GM23338 (cell line): Measurements from ENCODE around the gene SERAC1. TPM values are rescaled to one million over a fixed set of nuclear protein-coding genes. Genes with fewer than 3 reads are reported as not detected.

Source experiments
- ATAC-seq: fragments of 200-7000 bp; cut with Tn5 transposase; 3 replicates; pipeline ENCODE4 v1.9.1; 2020
- DNase-seq: peaks from one replicate; pipeline ENCODE4 v3.0.0-alpha.2; 2015; ENCODE audit warnings: low spot score
- H2AFZ ChIP-seq: fragments of 200-600 bp; sonication (generic); 2 replicates; pipeline ENCODE4 v1.8.0; 2016; ENCODE audit warnings: antibody characterized with exemption, mild to moderate bottlenecking, moderate library complexity
- H3F3A ChIP-seq: fragments of 200-600 bp; sonication (generic); replicated peaks from 2 replicates; pipeline ENCODE4 v1.8.0; 2017; ENCODE audit warnings: antibody characterized with exemption, mixed run types, low read depth
- H3K27ac ChIP-seq: fragments of 200-600 bp; sonication (generic); 2 replicates; pipeline ENCODE4 v1.6.1; 2016; ENCODE audit warnings: low read depth
- H3K27me3 ChIP-seq: fragments of 200-600 bp; sonication (generic); 2 replicates; pipeline ENCODE4 v1.8.0; 2016; ENCODE audit warnings: mild to moderate bottlenecking, mixed run types, moderate library complexity; ENCODE audit not compliant: insufficient read depth
- H3K36me3 ChIP-seq: fragments of 200-600 bp; sonication (generic); 2 replicates; pipeline ENCODE4 v1.8.0; 2016; ENCODE audit warnings: mild to moderate bottlenecking; ENCODE audit not compliant: insufficient read depth
- H3K4me1 ChIP-seq: fragments of 200-600 bp; sonication (generic); 2 replicates; pipeline ENCODE4 v1.8.0; 2016; ENCODE audit warnings: mild to moderate bottlenecking, moderate library complexity; ENCODE audit not compliant: insufficient read depth
- H3K4me2 ChIP-seq: fragments of 200-600 bp; sonication (generic); 2 replicates; pipeline ENCODE4 v1.7.1; 2017; ENCODE audit warnings: mixed run types
- H3K4me3 ChIP-seq: fragments of 200-600 bp; sonication (generic); 2 replicates; pipeline ENCODE4 v1.6.1; 2016; ENCODE audit warnings: mixed run types
- H3K79me2 ChIP-seq: fragments of 200-600 bp; sonication (generic); replicated peaks from 2 replicates; pipeline ENCODE4 v1.8.0; 2017; ENCODE audit warnings: mild to moderate bottlenecking; ENCODE audit not compliant: insufficient read depth
- H3K9me2 ChIP-seq: fragments of 200-600 bp; sonication (generic); 2 replicates; pipeline ENCODE4 v1.8.0; 2017; ENCODE audit not compliant: insufficient read depth
- H4K20me1 ChIP-seq: fragments of 200-600 bp; sonication (generic); replicated peaks from 2 replicates; pipeline ENCODE4 v1.8.0; 2017; ENCODE audit warnings: mild to moderate bottlenecking; ENCODE audit not compliant: insufficient read depth
- H3K27ac Mint-ChIP-seq: 2 replicates; pipeline ENCODE4 v1.8.0; 2020; ENCODE audit warnings: inconsistent platforms, mild to moderate bottlenecking, moderate library complexity, mixed read lengths
- H3K27me3 Mint-ChIP-seq: 3 replicates; pipeline ENCODE4 v1.8.0; 2022; ENCODE audit warnings: low read depth, mild to moderate bottlenecking, moderate library complexity, mixed read lengths, inconsistent platforms; ENCODE audit not compliant: insufficient read depth, poor library complexity
- H3K36me3 Mint-ChIP-seq: 3 replicates; pipeline ENCODE4 v1.8.0; 2021; ENCODE audit warnings: low read depth, mild to moderate bottlenecking, inconsistent platforms, moderate library complexity, mixed read lengths
- H3K4me1 Mint-ChIP-seq: 3 replicates; pipeline ENCODE4 v1.8.0; 2020; ENCODE audit warnings: mild to moderate bottlenecking, inconsistent platforms, mixed read lengths
- H3K4me3 Mint-ChIP-seq: 3 replicates; pipeline ENCODE4 v1.8.0; 2021; ENCODE audit warnings: moderate library complexity, mild to moderate bottlenecking, inconsistent platforms, mixed read lengths
- H3K9me3 Mint-ChIP-seq: 3 replicates; pipeline ENCODE4 v1.8.0; 2020; ENCODE audit warnings: moderate library complexity, mild to moderate bottlenecking, inconsistent platforms, mixed read lengths
- CREB1 ChIP-seq: fragments of 250-450 bp; sonication (Bioruptor Pico); IDR thresholded peaks from 2 replicates; pipeline ENCODE4 v1.5.0; 2020; ENCODE audit warnings: low read depth, mild to moderate bottlenecking, moderate library complexity
- EZH2 ChIP-seq: fragments of 200-600 bp; sonication (generic); IDR thresholded peaks from one replicate; pipeline ENCODE4 v1.8.0; 2017; ENCODE audit warnings: antibody characterized with exemption, mild to moderate bottlenecking, low read depth; ENCODE audit not compliant: unreplicated experiment
- EZH2phosphoT487 ChIP-seq: fragments of 200-600 bp; sonication (generic); IDR thresholded peaks from one replicate; pipeline ENCODE4 v1.8.1; 2018; ENCODE audit warnings: antibody characterized with exemption; ENCODE audit not compliant: unreplicated experiment
- JUNB ChIP-seq: IDR thresholded peaks from one replicate; pipeline ENCODE4 v1.6.1; 2016; ENCODE audit warnings: antibody characterized with exemption; ENCODE audit not compliant: unreplicated experiment
- NANOG ChIP-seq: IDR thresholded peaks from 2 replicates; pipeline ENCODE4 v1.6.1; 2016; ENCODE audit warnings: antibody characterized with exemption, borderline replicate concordance
- POLR2AphosphoS5 ChIP-seq: IDR thresholded peaks from 2 replicates; pipeline ENCODE4 v1.6.1; 2016; ENCODE audit warnings: antibody characterized with exemption, low read depth
- REST ChIP-seq: IDR thresholded peaks from one replicate; pipeline ENCODE4 v1.6.1; 2018; ENCODE audit warnings: antibody characterized with exemption; ENCODE audit not compliant: unreplicated experiment
- STAT1 ChIP-seq: IDR thresholded peaks from one replicate; pipeline ENCODE4 v1.6.1; 2016; ENCODE audit warnings: antibody characterized with exemption; ENCODE audit not compliant: unreplicated experiment
- ZNF114 ChIP-seq: fragments of 250-450 bp; sonication (Bioruptor Pico); IDR thresholded peaks from 2 replicates; pipeline ENCODE4 v1.5.0; 2020; ENCODE audit warnings: mild to moderate bottlenecking, moderate library complexity
- ZNF331 ChIP-seq: fragments of 250-450 bp; sonication (Bioruptor Pico); IDR thresholded peaks from 2 replicates; pipeline ENCODE4 v1.5.0; 2020; ENCODE audit warnings: low read depth, mild to moderate bottlenecking, moderate library complexity
- polyA plus RNA-seq: library from polyadenylated mRNA; unstranded; fragments of >200 nt; fragmentation: Nextera tagmentation; extraction: Ambion mirVana; gene quantifications from 2 replicates; pipeline ENCODE4 v1.2.1, GENCODE V29; 2016
- total RNA-seq: library from RNA; depleted of rRNA; stranded (reverse); fragments of >200 nt; shearing (Covaris generic); gene quantifications from 2 replicates; pipeline ENCODE4 v1.2.3, GENCODE V29; 2014
- TF ChIP-seq, protein P1 (sequence below): fragments of 250-450 bp; sonication (Bioruptor Pico); IDR thresholded peaks from 2 replicates; pipeline ENCODE4 v1.5.0; 2020; ENCODE audit warnings: mild to moderate bottlenecking, moderate library complexity
- TF ChIP-seq, protein P2 (sequence below): IDR thresholded peaks from 2 replicates; pipeline ENCODE4 v1.6.1; 2016; ENCODE audit warnings: antibody characterized with exemption
- TF ChIP-seq, protein P3 (sequence below), 2 experiments: fragments of 200-600 bp in 1 of 2; sonication (generic) in 1 of 2; conservative IDR thresholded peaks; 2 replicates each; pipeline versions ENCODE4 v1.5.1 to v1.6.1; 2016 to 2017; ENCODE audit warnings: antibody characterized with exemption in 2 of 2, low read depth in 2 of 2, mild to moderate bottlenecking in 2 of 2, moderate library complexity in 1 of 2

The SERAC1 gene
- total and polyA plus RNA-seq, 2 experiments from 2014 or later, result 5.1 to 8.4 TPM

DNA sequence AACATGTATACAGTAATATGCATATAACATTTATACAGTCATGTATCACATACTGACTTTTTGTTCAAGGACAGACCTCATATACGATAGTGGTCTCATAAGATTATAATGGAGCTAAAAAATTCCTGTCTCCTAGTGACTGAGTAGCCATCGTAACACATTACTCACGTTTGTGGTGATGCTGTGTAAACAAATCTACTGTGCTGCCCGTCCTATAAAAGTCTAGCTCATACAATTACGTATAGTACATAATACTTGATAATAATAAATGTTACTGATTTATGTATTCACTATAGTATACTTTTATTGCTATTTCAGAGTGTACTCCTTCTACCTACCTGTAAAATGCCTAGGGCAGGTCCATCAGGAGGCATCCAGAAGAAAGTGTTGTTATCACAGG is 17.4 kb downstream of the SERAC1 start:
- Mint-ChIP-seq H3K36me3 (peaks cover 8% of the 10 kb centered on the region), H3K4me1 (no peaks in the 10 kb centered on the region), H3K27ac (no peak overlapping the region), H3K9me3 (no peaks in the 10 kb centered on the region), H3K4me3 (no peak overlapping the region), H3K27me3 (peaks cover 2% of the 10 kb centered on the region)
- Histone ChIP-seq H3K4me2 (no peak overlapping the region), H3K27ac (no peak overlapping the region), H3K27me3 (no peaks in the 10 kb centered on the region), H3K4me3 (no peak overlapping the region), H2AFZ (no peak overlapping the region), H3K79me2 (no peaks in the 10 kb centered on the region), H3K9me2 (no peaks in the 10 kb centered on the region), H3K36me3 (no peaks in the 10 kb centered on the region), H3K4me1 (no peaks in the 10 kb centered on the region), H3F3A (no peaks in the 10 kb centered on the region), H4K20me1 (no peaks in the 10 kb centered on the region)
- TF ChIP-seq, protein P1, sequence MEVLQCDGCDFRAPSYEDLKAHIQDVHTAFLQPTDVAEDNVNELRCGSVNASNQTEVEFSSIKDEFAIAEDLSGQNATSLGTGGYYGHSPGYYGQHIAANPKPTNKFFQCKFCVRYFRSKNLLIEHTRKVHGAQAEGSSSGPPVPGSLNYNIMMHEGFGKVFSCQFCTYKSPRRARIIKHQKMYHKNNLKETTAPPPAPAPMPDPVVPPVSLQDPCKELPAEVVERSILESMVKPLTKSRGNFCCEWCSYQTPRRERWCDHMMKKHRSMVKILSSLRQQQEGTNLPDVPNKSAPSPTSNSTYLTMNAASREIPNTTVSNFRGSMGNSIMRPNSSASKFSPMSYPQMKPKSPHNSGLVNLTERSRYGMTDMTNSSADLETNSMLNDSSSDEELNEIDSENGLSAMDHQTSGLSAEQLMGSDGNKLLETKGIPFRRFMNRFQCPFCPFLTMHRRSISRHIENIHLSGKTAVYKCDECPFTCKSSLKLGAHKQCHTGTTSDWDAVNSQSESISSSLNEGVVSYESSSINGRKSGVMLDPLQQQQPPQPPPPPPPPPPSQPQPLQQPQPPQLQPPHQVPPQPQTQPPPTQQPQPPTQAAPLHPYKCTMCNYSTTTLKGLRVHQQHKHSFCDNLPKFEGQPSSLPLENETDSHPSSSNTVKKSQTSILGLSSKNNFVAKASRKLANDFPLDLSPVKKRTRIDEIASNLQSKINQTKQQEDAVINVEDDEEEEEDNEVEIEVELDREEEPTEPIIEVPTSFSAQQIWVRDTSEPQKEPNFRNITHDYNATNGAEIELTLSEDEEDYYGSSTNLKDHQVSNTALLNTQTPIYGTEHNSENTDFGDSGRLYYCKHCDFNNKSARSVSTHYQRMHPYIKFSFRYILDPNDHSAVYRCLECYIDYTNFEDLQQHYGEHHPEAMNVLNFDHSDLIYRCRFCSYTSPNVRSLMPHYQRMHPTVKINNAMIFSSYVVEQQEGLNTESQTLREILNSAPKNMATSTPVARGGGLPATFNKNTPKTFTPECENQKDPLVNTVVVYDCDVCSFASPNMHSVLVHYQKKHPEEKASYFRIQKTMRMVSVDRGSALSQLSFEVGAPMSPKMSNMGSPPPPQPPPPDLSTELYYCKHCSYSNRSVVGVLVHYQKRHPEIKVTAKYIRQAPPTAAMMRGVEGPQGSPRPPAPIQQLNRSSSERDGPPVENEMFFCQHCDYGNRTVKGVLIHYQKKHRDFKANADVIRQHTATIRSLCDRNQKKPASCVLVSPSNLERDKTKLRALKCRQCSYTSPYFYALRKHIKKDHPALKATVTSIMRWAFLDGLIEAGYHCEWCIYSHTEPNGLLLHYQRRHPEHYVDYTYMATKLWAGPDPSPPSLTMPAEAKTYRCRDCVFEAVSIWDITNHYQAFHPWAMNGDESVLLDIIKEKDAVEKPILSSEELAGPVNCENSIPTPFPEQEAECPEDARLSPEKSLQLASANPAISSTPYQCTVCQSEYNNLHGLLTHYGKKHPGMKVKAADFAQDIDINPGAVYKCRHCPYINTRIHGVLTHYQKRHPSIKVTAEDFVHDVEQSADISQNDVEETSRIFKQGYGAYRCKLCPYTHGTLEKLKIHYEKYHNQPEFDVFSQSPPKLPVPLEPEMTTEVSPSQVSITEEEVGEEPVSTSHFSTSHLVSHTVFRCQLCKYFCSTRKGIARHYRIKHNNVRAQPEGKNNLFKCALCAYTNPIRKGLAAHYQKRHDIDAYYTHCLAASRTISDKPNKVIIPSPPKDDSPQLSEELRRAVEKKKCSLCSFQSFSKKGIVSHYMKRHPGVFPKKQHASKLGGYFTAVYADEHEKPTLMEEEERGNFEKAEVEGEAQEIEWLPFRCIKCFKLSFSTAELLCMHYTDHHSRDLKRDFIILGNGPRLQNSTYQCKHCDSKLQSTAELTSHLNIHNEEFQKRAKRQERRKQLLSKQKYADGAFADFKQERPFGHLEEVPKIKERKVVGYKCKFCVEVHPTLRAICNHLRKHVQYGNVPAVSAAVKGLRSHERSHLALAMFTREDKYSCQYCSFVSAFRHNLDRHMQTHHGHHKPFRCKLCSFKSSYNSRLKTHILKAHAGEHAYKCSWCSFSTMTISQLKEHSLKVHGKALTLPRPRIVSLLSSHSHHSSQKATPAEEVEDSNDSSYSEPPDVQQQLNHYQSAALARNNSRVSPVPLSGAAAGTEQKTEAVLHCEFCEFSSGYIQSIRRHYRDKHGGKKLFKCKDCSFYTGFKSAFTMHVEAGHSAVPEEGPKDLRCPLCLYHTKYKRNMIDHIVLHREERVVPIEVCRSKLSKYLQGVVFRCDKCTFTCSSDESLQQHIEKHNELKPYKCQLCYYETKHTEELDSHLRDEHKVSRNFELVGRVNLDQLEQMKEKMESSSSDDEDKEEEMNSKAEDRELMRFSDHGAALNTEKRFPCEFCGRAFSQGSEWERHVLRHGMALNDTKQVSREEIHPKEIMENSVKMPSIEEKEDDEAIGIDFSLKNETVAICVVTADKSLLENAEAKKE (CRISPR knock-in tag), result no peak
- TF ChIP-seq STAT1 (no peak), CREB1 (CRISPR knock-in tag) (no peak), JUNB (no peak), NANOG (no peak), ZNF331 (CRISPR knock-in tag) (no peak), EZH2 (no peak), ZNF114 (CRISPR knock-in tag) (no peak), REST (no peak), EZH2phosphoT487 (no peak), POLR2AphosphoS5 (no peak)
- TF ChIP-seq, protein P2, sequence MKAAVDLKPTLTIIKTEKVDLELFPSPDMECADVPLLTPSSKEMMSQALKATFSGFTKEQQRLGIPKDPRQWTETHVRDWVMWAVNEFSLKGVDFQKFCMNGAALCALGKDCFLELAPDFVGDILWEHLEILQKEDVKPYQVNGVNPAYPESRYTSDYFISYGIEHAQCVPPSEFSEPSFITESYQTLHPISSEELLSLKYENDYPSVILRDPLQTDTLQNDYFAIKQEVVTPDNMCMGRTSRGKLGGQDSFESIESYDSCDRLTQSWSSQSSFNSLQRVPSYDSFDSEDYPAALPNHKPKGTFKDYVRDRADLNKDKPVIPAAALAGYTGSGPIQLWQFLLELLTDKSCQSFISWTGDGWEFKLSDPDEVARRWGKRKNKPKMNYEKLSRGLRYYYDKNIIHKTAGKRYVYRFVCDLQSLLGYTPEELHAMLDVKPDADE, result no peak
- TF ChIP-seq, protein P3, sequence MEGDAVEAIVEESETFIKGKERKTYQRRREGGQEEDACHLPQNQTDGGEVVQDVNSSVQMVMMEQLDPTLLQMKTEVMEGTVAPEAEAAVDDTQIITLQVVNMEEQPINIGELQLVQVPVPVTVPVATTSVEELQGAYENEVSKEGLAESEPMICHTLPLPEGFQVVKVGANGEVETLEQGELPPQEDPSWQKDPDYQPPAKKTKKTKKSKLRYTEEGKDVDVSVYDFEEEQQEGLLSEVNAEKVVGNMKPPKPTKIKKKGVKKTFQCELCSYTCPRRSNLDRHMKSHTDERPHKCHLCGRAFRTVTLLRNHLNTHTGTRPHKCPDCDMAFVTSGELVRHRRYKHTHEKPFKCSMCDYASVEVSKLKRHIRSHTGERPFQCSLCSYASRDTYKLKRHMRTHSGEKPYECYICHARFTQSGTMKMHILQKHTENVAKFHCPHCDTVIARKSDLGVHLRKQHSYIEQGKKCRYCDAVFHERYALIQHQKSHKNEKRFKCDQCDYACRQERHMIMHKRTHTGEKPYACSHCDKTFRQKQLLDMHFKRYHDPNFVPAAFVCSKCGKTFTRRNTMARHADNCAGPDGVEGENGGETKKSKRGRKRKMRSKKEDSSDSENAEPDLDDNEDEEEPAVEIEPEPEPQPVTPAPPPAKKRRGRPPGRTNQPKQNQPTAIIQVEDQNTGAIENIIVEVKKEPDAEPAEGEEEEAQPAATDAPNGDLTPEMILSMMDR (conservative IDR thresholded peaks at IDR 0.05; ENCODE audit: low read depth in 2 of 2), result no peak
- no peak for DNase-seq
- ATAC-seq, result no peak
